ENCODE data around the gene CYB5D1.

The CYB5D1 gene

GRCh38 chr17:7903154-7904103, 45.6 kb downstream of the CYB5D1 start:
- Histone ChIP-seq H3K4me1 (ENCODE audit: insufficient read depth, low read length) (no peaks in the 10 kb centered on the region; the same call in 1 of the 2 replicates), H3K36me3 (ENCODE audit: insufficient read depth, low read depth, low read length) (peaks cover 42% of the 10 kb centered on the region), H3K4me3 (ENCODE audit: low read length) (no peak overlapping the region), H3K9me3 (ENCODE audit: insufficient read depth, low read depth, low read length) (no peaks in the 10 kb centered on the region), H3K27ac (ENCODE audit: low read length) (no peak overlapping the region), H3K9ac (ENCODE audit: low read depth, low read length) (no peak overlapping the region; the same call in 1 of the 2 replicates), H3K27me3 (ENCODE audit: insufficient read depth, low read length) (no peaks in the 10 kb centered on the region)

GRCh38 chr17:7909089-7909488, 51.3 kb downstream of the CYB5D1 start:
- Histone ChIP-seq H3K9me3 (ENCODE audit: insufficient read depth, low read depth, low read length) (no peaks in the 10 kb centered on the region), H3K4me1 (ENCODE audit: insufficient read depth, low read length) (no peaks in the 10 kb centered on the region), H3K4me3 (ENCODE audit: low read length) (no peak overlapping the region), H3K36me3 (ENCODE audit: insufficient read depth, low read depth, low read length) (peaks cover 20% of the 10 kb centered on the region; the same call in 1 of the 2 replicates), H3K9ac (ENCODE audit: low read depth, low read length) (no peak overlapping the region), H3K27me3 (ENCODE audit: insufficient read depth, low read length) (peaks cover 2% of the 10 kb centered on the region; the same call in 1 of the 2 replicates), H3K27ac (ENCODE audit: low read length) (no peak overlapping the region)

DNA sequence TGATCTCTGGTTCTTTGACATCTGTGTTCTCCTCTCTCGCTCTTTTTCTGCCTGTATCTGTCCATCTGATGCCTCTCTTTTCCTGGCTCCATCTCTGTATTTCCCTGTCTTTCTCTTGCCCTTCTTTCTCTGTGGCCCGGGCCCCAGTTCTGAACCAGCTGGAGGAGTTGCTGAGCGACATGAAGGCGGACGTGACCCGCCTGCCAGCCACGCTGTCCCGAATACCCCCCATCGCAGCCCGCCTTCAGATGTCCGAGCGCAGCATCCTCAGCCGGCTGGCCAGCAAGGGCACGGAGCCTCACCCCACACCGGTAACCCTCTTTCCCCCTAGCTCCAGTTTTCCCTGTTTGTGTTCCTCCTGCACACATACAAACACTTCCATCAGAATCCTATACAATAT, 52.5 kb downstream of the CYB5D1 start:
- no peak overlapping the region for H3K27ac ChIP-seq (ENCODE audit: low read length)
- H3K36me3 ChIP-seq (ENCODE audit: insufficient read depth, low read depth, low read length), result 0 out of 2 replicates have a peak, but pooled peaks cover 13% of the 10 kb centered on the region
- H3K4me3 ChIP-seq (ENCODE audit: low read length), result no peak overlapping the region
- no peaks in the 10 kb centered on the region; the same call in 1 of the 2 replicates for H3K4me1 ChIP-seq (ENCODE audit: insufficient read depth, low read length)
- H3K9me3 ChIP-seq (ENCODE audit: insufficient read depth, low read depth, low read length), result no peaks in the 10 kb centered on the region
- H3K9ac ChIP-seq (ENCODE audit: low read depth, low read length), result no peak overlapping the region
- H3K27me3 ChIP-seq (ENCODE audit: insufficient read depth, low read length), result peaks cover 14% of the 10 kb centered on the region

DNA sequence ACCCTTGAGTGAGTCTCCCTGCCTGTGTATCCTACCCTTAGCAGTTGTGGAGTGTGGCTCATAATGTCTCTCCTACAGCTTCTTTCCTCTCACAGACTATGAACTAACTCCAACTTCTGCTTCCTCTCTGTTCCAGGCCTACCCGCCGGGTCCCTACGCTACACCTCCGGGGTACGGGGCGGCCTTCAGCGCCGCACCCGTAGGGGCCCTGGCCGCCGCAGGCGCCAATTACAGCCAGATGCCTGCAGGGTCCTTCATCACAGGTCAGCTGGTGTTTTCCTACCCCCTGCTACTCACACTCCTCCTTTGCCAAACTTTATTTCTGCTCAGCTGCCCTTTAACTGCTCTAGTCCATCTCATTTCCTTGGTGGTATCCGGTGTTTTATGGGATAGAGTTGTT, 52.9 kb downstream of the CYB5D1 start:
- no peak overlapping the region for H3K4me3 ChIP-seq (ENCODE audit: low read length)
- H3K4me1 ChIP-seq (ENCODE audit: insufficient read depth, low read length), result no peaks in the 10 kb centered on the region; the same call in 1 of the 2 replicates
- H3K9ac ChIP-seq (ENCODE audit: low read depth, low read length), result no peak overlapping the region
- H3K9me3 ChIP-seq (ENCODE audit: insufficient read depth, low read depth, low read length), result no peaks in the 10 kb centered on the region
- H3K36me3 ChIP-seq (ENCODE audit: insufficient read depth, low read depth, low read length), result 0 out of 2 replicates have a peak, but pooled peaks cover 13% of the 10 kb centered on the region
- no peak overlapping the region for H3K27ac ChIP-seq (ENCODE audit: low read length)
- peaks cover 15% of the 10 kb centered on the region for H3K27me3 ChIP-seq (ENCODE audit: insufficient read depth, low read length)

- H3K36me3 ChIP-seq (ENCODE audit: insufficient read depth, low read depth, low read length), result 0 out of 2 replicates have a peak, but pooled peaks cover 13% of the 10 kb centered on the region
- peaks cover 17% of the 10 kb centered on the region for H3K27me3 ChIP-seq (ENCODE audit: insufficient read depth, low read length)
- no peak overlapping the region for H3K4me3 ChIP-seq (ENCODE audit: low read length)
- no peaks in the 10 kb centered on the region; the same call in 1 of the 2 replicates for H3K4me1 ChIP-seq (ENCODE audit: insufficient read depth, low read length)
- no peak overlapping the region for H3K9ac ChIP-seq (ENCODE audit: low read depth, low read length)
- no peak overlapping the region for H3K27ac ChIP-seq (ENCODE audit: low read length)
- H3K9me3 ChIP-seq (ENCODE audit: insufficient read depth, low read depth, low read length), result no peaks in the 10 kb centered on the region
Observed at GRCh38 chr17:7911116-7911515, 53.3 kb downstream of the CYB5D1 start.

Measured in iPS-20b (cell line).